ENCODE results near the gene LRRTM3.
A peak's percentile ranks its signal among the peaks of the same experiment; 100 is the strongest.

LRRTM3 gene

DNA sequence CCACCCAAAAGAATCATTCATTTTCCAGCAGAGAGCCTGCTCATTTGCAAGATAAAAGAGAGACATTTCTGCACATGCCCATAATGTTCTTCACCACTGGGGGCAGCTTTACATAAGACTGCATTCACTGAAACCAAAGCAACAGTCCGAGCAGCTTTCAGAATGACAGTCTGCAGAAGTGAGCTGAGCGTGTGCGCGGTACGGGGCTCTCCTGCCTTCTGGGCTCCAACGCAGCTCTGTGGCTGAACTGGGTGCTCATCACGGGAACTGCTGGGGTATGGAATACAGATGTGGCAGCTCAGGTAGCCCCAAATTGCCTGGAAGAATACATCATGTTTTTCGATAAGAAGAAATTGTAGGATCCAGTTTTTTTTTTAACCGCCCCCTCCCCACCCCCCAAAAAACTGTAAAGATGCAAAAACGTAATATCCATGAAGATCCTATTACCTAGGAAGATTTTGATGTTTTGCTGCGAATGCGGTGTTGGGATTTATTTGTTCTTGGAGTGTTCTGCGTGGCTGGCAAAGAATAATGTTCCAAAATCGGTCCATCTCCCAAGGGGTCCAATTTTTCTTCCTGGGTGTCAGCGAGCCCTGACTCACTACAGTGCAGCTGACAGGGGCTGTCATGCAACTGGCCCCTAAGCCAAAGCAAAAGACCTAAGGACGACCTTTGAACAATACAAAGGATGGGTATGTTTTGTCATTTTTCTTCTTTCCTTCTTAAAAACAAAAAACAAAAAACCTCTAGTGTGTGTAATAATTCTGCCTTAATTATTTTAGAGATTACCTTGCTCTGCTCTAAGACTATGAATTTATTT is at the start of gene LRRTM3:
LRRTM3 (plus strand) TSS at position 141 of the 820 bp plus-strand sequence.
- peak; percentile 12 for DNase-seq

- DNase-seq, result no peak
Measured at GRCh38 chr10:66877361-66877760, 48.5 kb upstream of the LRRTM3 start.

GRCh38 chr10:66880292-66880691 is 45.5 kb upstream of the LRRTM3 start:
- no peak for DNase-seq

GRCh38 chr10:66880826-66881225 is 45.0 kb upstream of the LRRTM3 start:
- DNase-seq, result no peak

DNA sequence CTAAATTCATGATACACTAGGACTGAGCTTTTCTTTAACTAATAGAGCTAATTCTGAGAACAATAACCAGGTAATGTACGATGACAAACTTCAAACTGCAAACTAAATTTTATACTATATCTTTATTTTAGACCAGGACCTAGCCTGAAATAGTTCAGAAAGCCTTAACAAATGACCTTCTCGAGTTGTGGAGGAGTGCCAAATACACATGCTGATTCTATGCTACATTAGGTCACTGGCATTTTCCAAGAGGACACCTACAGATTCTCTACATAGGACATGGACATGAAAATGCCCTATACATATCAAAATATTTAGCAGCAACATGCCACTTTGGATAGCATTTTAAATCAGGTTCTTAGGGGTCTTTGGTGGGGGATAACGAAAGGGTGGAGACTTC is 44.0 kb upstream of the LRRTM3 start:
- DNase-seq, result no peak

GRCh38 chr10:66882271-66882670 is 43.6 kb upstream of the LRRTM3 start:
- DNase-seq, result no peak

DNA sequence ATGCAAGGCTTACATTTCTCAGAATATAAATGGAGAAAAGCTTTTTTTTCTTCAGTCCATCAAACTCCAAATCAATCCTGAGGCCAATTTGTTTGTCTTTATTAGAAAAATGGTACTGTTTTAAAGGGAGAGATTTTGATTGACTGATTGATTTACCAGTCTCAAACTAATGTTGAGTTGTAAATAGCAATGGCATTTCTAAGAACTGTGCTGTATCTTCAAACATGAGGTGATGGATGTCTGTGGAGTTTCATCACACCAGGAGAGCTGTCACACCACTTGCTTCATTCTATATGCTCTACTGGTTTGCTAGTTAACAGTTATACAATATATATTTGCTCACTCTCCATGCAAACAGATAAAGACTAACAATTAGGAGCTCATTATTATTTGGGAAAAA is 39.0 kb upstream of the LRRTM3 start:
- no peak for DNase-seq

DNA sequence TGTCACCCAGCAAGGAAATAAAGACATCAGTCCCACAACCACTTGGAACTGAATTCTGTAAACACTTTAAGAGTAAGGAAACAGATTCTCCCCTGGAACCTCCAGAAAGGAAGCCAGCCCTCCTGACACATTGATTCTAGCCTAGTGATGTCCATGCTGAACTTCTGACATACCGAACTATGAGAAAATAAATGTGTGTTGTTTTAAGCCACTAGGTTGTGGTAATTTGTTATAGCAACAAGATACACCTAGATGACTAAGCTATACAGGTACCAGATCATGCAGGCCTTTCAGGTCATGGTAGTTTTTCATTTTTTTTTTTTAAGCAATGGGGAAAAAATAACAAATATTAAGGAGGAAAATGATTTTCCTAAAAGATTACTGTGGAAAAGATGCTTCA is 37.6 kb upstream of the LRRTM3 start:
- DNase-seq, result no peak

- DNase-seq, result no peak
Measured at GRCh38 chr10:66892871-66893270, 33.0 kb upstream of the LRRTM3 start.

GRCh38 chr10:66910671-66911070 is 15.2 kb upstream of the LRRTM3 start:
- DNase-seq, result no peak

- no peak for DNase-seq
Measured at GRCh38 chr10:66916030-66916429, 9.8 kb upstream of the LRRTM3 start.

DNA sequence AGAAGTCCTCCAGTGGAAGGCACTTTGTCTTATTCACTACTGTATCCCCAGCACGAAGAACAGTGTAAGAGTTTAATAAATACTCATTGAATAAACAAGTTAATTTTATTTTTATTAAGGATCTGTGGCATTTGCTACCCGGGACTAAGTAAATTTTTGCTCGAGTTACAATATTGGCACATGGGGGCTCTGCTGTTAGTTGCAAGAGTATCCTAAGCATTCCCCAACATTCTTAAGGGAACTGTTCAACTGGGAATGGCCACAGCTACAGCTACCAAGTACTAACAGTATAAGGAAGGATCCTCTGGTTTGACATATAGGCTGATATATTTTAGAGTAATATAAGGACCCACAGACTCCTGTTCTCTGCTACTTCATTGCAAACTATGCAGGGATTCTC is 8.7 kb upstream of the LRRTM3 start:
- DNase-seq, result no peak

DNA sequence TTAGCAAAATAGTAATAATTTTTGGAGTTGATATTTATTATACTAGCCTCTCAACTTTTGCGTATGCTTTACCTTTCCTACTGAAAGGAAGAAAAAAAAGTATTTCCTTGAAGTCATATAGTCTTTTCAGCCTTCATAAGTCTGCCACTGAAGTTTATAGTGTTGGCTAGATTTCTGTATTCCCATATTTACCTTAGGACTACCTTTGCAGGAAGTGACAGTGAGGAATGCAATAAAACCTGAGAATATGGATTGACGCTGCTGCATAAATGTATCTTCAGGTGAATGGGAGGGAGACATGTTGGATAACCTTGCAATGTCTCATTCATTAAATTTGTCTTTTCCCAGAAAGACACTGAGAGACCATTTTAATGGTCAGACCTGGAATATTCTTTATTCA is 6.6 kb upstream of the LRRTM3 start:
- no peak for DNase-seq

- no peak for DNase-seq
Measured at GRCh38 chr10:66924674-66925345, 1.0 kb upstream of the LRRTM3 start.

- no peak for DNase-seq
Measured at GRCh38 chr10:66925373-66925772, 463 bp upstream of the LRRTM3 start.

DNA sequence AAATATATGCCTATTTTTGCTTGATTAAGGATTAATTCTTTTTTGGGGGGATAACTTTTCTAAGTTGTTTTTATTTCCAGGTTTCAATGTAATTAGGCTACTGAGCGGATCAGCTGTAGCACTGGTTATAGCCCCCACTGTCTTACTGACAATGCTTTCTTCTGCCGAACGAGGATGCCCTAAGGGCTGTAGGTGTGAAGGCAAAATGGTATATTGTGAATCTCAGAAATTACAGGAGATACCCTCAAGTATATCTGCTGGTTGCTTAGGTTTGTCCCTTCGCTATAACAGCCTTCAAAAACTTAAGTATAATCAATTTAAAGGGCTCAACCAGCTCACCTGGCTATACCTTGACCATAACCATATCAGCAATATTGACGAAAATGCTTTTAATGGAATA is 1.0 kb downstream of the LRRTM3 start:
- DNase-seq, result no peak

DNA sequence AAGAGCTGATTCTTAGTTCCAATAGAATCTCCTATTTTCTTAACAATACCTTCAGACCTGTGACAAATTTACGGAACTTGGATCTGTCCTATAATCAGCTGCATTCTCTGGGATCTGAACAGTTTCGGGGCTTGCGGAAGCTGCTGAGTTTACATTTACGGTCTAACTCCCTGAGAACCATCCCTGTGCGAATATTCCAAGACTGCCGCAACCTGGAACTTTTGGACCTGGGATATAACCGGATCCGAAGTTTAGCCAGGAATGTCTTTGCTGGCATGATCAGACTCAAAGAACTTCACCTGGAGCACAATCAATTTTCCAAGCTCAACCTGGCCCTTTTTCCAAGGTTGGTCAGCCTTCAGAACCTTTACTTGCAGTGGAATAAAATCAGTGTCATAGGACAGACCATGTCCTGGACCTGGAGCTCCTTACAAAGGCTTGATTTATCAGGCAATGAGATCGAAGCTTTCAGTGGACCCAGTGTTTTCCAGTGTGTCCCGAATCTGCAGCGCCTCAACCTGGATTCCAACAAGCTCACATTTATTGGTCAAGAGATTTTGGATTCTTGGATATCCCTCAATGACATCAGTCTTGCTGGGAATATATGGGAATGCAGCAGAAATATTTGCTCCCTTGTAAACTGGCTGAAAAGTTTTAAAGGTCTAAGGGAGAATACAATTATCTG is 1.6 kb downstream of the LRRTM3 start:
- DNase-seq, result no peak

DNA sequence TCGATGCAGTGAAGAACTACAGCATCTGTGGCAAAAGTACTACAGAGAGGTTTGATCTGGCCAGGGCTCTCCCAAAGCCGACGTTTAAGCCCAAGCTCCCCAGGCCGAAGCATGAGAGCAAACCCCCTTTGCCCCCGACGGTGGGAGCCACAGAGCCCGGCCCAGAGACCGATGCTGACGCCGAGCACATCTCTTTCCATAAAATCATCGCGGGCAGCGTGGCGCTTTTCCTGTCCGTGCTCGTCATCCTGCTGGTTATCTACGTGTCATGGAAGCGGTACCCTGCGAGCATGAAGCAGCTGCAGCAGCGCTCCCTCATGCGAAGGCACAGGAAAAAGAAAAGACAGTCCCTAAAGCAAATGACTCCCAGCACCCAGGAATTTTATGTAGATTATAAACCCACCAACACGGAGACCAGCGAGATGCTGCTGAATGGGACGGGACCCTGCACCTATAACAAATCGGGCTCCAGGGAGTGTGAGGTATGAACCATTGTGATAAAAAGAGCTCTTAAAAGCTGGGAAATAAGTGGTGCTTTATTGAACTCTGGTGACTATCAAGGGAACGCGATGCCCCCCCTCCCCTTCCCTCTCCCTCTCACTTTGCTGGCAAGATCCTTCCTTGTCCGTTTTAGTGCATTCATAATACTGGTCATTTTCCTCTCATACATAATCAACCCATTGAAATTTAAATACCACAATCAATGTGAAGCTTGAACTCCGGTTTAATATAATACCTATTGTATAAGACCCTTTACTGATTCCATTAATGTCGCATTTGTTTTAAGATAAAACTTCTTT is 2.3 kb downstream of the LRRTM3 start:
- no peak for DNase-seq

GRCh38 chr10:66928776-66929175 is 2.9 kb downstream of the LRRTM3 start:
- no peak for DNase-seq

DNA sequence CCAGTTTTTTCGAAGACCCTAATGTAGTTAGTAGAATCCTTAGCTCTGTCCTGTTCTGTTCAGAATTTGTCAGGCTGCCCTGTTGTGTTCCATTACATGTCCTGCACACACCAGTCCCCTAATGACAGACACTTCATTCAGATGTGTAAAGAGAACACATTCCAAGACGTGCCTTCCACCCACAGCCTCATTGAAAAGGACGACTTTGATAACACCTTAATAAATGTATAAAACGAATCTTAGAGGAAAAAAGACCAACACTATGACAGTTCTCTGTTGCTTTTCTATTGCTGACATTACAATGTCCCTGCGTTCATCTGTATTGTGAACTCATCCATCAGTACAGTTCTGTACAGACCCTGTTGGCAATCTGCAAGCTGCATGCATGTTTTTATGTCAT is 3.5 kb downstream of the LRRTM3 start:
- DNase-seq, result no peak

DNA sequence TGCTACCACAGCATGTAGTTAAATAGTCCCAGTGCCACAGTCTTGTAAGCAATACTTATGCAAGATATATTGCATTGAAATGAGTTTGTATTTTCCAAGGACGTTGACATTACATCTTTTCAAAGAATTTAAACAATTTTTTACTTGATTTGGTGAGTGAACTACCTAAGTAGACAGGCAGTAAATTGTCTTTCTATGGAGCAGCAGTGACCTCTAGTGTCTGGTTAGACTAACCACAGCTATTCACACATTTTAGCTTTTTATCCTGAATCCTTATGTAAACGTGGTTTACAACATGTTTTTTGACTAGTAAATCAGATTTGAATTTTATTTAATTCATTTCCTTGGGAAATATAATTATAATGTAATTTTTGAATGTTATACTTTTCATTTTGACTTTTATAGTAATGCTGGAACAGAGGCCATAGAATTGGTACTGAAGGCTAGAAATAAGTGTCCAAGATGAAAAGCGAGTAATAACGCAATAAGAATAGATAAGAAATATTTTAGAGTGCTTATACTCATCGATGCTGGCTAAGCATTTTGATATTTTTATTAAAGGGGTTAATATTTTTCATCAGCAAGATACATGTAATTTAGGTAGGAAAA is 5.6 kb downstream of the LRRTM3 start:
- no peak for DNase-seq

DNA sequence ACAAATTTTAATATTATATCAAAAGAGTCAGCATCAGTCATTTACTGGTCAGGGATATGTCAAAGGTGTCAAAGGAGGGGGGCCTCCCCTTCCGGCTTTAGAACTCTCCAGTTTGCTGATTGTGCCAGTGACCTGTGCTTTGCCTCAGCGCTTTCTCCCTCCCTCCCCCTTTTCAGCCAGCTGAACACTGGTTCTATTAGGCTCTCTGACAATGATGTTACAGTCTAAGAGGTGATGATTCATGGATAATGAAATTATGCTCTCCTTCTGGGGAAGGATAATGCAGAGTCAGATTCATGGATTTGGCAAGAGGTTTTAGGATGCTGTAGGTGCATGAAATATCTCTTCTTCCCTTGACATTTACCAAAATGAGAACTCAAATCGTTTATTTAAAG is 6.1 kb downstream of the LRRTM3 start:
- no peak for DNase-seq

GRCh38 chr10:66934711-66935110 is 8.9 kb downstream of the LRRTM3 start:
- DNase-seq, result no peak
